DMS114 treated with DMSO at 0.1 percent for 48 hours (cell line): ENCODE data around the gene CRELD1.
"Not testable (repeated sequence)": the region's sequence is repeated elsewhere in the genome, so short reads cannot be mapped to it uniquely, and the experiment has no call there.

Experiments
- DNase-seq: peaks from one replicate; lab custom pipeline; 2025; ENCODE audit not compliant: unreplicated experiment; lab: John Stamatoyannopoulos, UW

The CRELD1 gene

GRCh38 chr3:9933561-9934234, at the start of gene CRELD1:
TSS of gene CRELD1 (plus strand) at chr3:9933834. CDS start at chr3:9934439, 605 bp downstream.
- peak; percentile 79 for DNase-seq

- no peak for DNase-seq
Measured at GRCh38 chr3:9884555-9885165, 49.0 kb upstream of the CRELD1 start.

GRCh38 chr3:9886328-9886727, 47.3 kb upstream of the CRELD1 start:
- DNase-seq: no peak

GRCh38 chr3:9887480-9887879, 46.2 kb upstream of the CRELD1 start:
- no peak for DNase-seq

GRCh38 chr3:9888540-9888939, 45.1 kb upstream of the CRELD1 start:
- DNase-seq: no peak

- no peak for DNase-seq
Measured at GRCh38 chr3:9889405-9889804, 44.2 kb upstream of the CRELD1 start.

GRCh38 chr3:9890249-9891071, 43.2 kb upstream of the CRELD1 start, which contains the start of gene JAGN1:
TSS of gene JAGN1 (plus strand) at chr3:9890610. CDS start at chr3:9890723, 113 bp downstream.
- DNase-seq: peak; percentile 70

- DNase-seq: no peak
Measured at GRCh38 chr3:9891072-9891622, 42.5 kb upstream of the CRELD1 start.

- no peak for DNase-seq
Measured at GRCh38 chr3:9893739-9894138, 39.9 kb upstream of the CRELD1 start.

GRCh38 chr3:9895715-9896114, 37.9 kb upstream of the CRELD1 start:
- DNase-seq: not testable (repeated sequence)

- not testable (repeated sequence) for DNase-seq
Measured at GRCh38 chr3:9896755-9897407, 36.8 kb upstream of the CRELD1 start.

- no peak for DNase-seq
Measured at GRCh38 chr3:9897408-9898372, 35.9 kb upstream of the CRELD1 start.

GRCh38 chr3:9898467-9899241, 35.0 kb upstream of the CRELD1 start:
- DNase-seq: no peak

GRCh38 chr3:9899289-9899791, 34.3 kb upstream of the CRELD1 start:
- no peak for DNase-seq

GRCh38 chr3:9900965-9901415, 32.6 kb upstream of the CRELD1 start:
- DNase-seq: not testable (repeated sequence)

- DNase-seq: no peak
Measured at GRCh38 chr3:9901967-9902366, 31.7 kb upstream of the CRELD1 start.

GRCh38 chr3:9902372-9903237, 31.0 kb upstream of the CRELD1 start, which contains the start of gene IL17RE:
TSS of gene IL17RE (plus strand) at chr3:9902848. CDS start at chr3:9902933, 85 bp downstream.
- no peak for DNase-seq

GRCh38 chr3:9903238-9903624, 30.4 kb upstream of the CRELD1 start:
- no peak for DNase-seq
